H9 (cell line): ENCODE data around the gene MMD. TPM values are rescaled to one million over a fixed set of nuclear protein-coding genes. Genes with fewer than 3 reads are reported as not detected.

Experiments used
- DNase-seq: peaks from one replicate; pipeline ENCODE4 v3.0.0-alpha.2; 2017
- H2AFZ ChIP-seq: one replicate; pipeline ENCODE4 v1.6.1; 2013; ENCODE audit warnings: mild to moderate bottlenecking, low read length, control low read depth, moderate library complexity
- H2AK5ac ChIP-seq: 2 replicates; pipeline ENCODE4 v1.6.1; 2013; ENCODE audit warnings: low read length, control low read depth, mixed read lengths; ENCODE audit not compliant: insufficient read length
- H2BK120ac ChIP-seq: one replicate; pipeline ENCODE4 v1.6.1; 2013; ENCODE audit warnings: low read depth, mild to moderate bottlenecking, low read length, control low read depth, inconsistent platforms; ENCODE audit not compliant: poor library complexity, severe bottlenecking
- H2BK12ac ChIP-seq: 2 replicates; pipeline ENCODE4 v1.6.1; 2013; ENCODE audit warnings: low read length, control low read depth, mixed read lengths, low read depth; ENCODE audit not compliant: insufficient read length
- H2BK15ac ChIP-seq: 2 replicates; pipeline ENCODE4 v1.6.1; 2013; ENCODE audit warnings: low read depth, low read length, control low read depth
- H2BK20ac ChIP-seq: one replicate; pipeline ENCODE4 v1.6.1; 2013; ENCODE audit warnings: low read depth, mild to moderate bottlenecking, low read length, control low read depth, inconsistent platforms; ENCODE audit not compliant: poor library complexity, severe bottlenecking
- H2BK5ac ChIP-seq: 2 replicates; pipeline ENCODE4 v1.6.1; 2013; ENCODE audit warnings: low read length, control low read depth, mixed read lengths; ENCODE audit not compliant: insufficient read length
- H3K14ac ChIP-seq: 2 replicates; pipeline ENCODE4 v1.6.1; 2013; ENCODE audit warnings: low read length, control low read depth; ENCODE audit not compliant: insufficient read depth
- H3K18ac ChIP-seq: 2 replicates; pipeline ENCODE4 v1.6.1; 2013; ENCODE audit warnings: low read depth, mild to moderate bottlenecking, mixed read lengths, low read length, control low read depth; ENCODE audit not compliant: insufficient read length
- H3K23ac ChIP-seq: 2 replicates; pipeline ENCODE4 v1.6.1; 2013; ENCODE audit warnings: low read length, control low read depth, mixed read lengths, low read depth; ENCODE audit not compliant: insufficient read length
- H3K23me2 ChIP-seq: 2 replicates; pipeline ENCODE4 v1.6.1; 2013; ENCODE audit warnings: low read depth, mild to moderate bottlenecking, mixed read lengths, low read length, control low read depth; ENCODE audit not compliant: insufficient read length, poor library complexity, severe bottlenecking
- H3K27ac ChIP-seq: 2 replicates; pipeline ENCODE4 v1.5.1; 2013; ENCODE audit warnings: low read length, control low read depth, mixed read lengths, low read depth; ENCODE audit not compliant: insufficient read length
- H3K27me3 ChIP-seq: 2 replicates; pipeline ENCODE4 v1.6.1; 2013; ENCODE audit warnings: low read length, control low read depth, inconsistent platforms; ENCODE audit not compliant: insufficient read depth
- H3K4ac ChIP-seq: 2 replicates; pipeline ENCODE4 v1.6.1; 2013; ENCODE audit warnings: low read depth, mild to moderate bottlenecking, control low read depth, inconsistent platforms, low read length, moderate library complexity
- H3K4me1 ChIP-seq: 2 replicates; pipeline ENCODE4 v1.6.1; 2013; ENCODE audit warnings: low read length, control low read depth, inconsistent platforms; ENCODE audit not compliant: insufficient read depth
- H3K4me2 ChIP-seq: 2 replicates; pipeline ENCODE4 v1.6.1; 2013; ENCODE audit warnings: low read length, control low read depth, mixed read lengths; ENCODE audit not compliant: insufficient read length, insufficient read depth
- H3K56ac ChIP-seq: 2 replicates; pipeline ENCODE4 v1.6.1; 2013; ENCODE audit warnings: low read depth, mild to moderate bottlenecking, mixed read lengths, low read length, control low read depth; ENCODE audit not compliant: insufficient read length
- H3K79me1 ChIP-seq: 2 replicates; pipeline ENCODE4 v1.6.1; 2013; ENCODE audit warnings: low read depth, mild to moderate bottlenecking, moderate library complexity, low read length, control low read depth, inconsistent platforms; ENCODE audit not compliant: insufficient read depth, poor library complexity, severe bottlenecking
- H3K79me2 ChIP-seq: 2 replicates; pipeline ENCODE4 v1.6.1; 2013; ENCODE audit warnings: low read length, control low read depth, inconsistent platforms; ENCODE audit not compliant: insufficient read depth
- H3K9ac ChIP-seq: 2 replicates; pipeline ENCODE4 v1.6.1; 2013; ENCODE audit warnings: low read length, control low read depth, mixed read lengths; ENCODE audit not compliant: insufficient read length; ENCODE audit errors: extremely low read depth
- H3K9me3 ChIP-seq: one replicate; pipeline ENCODE4 v1.6.1; 2013; ENCODE audit warnings: low read depth, low read length, inconsistent platforms; ENCODE audit not compliant: control insufficient read depth
- H3T11ph ChIP-seq: one replicate; pipeline ENCODE4 v1.6.1; 2013; ENCODE audit warnings: mild to moderate bottlenecking, low read length, control low read depth, inconsistent platforms
- H4K20me1 ChIP-seq: one replicate; pipeline ENCODE4 v1.6.1; 2013; ENCODE audit not compliant: control insufficient read depth, insufficient read length, insufficient read depth
- H4K5ac ChIP-seq: 2 replicates; pipeline ENCODE4 v1.6.1; 2013; ENCODE audit warnings: low read depth, mild to moderate bottlenecking, mixed read lengths, low read length, control low read depth; ENCODE audit not compliant: insufficient read length
- H4K8ac ChIP-seq: replicated peaks from 2 replicates; pipeline ENCODE4 v1.6.1; 2013; ENCODE audit warnings: low read length, control low read depth, mixed read lengths, low read depth; ENCODE audit not compliant: insufficient read length
- H4K91ac ChIP-seq: 2 replicates; pipeline ENCODE4 v1.6.1; 2013; ENCODE audit warnings: low read depth, mild to moderate bottlenecking, moderate library complexity, mixed read lengths, low read length, control low read depth; ENCODE audit not compliant: insufficient read length
- H3K27ac Mint-ChIP-seq, 3 experiments: 2 replicates in 2 of 3; 3 replicates in 1 of 3; pipeline ENCODE4 v1.8.0; 2020 to 2021; ENCODE audit warnings: mixed read lengths in 3 of 3, mild to moderate bottlenecking in 1 of 3, moderate library complexity in 1 of 3
- H3K27me3 Mint-ChIP-seq: 2 replicates; pipeline ENCODE4 v1.8.0; 2021; ENCODE audit warnings: low read depth, mild to moderate bottlenecking, moderate library complexity, mixed read lengths
- H3K36me3 Mint-ChIP-seq, 3 experiments: 2 replicates in 2 of 3; 3 replicates in 1 of 3; pipeline ENCODE4 v1.8.0; 2020 to 2021; ENCODE audit warnings: low read depth in 3 of 3, mixed read lengths in 3 of 3; ENCODE audit not compliant: insufficient read depth in 1 of 3
- H3K4me1 Mint-ChIP-seq, 2 experiments: 2 replicates each; pipeline ENCODE4 v1.8.0; 2020; ENCODE audit warnings: mixed read lengths in 2 of 2
- H3K4me3 Mint-ChIP-seq, 2 experiments: 2 replicates in 1 of 2; 3 replicates in 1 of 2; pipeline ENCODE4 v1.8.0; 2020 to 2021; ENCODE audit warnings: mild to moderate bottlenecking in 2 of 2, mixed read lengths in 2 of 2, moderate library complexity in 1 of 2
- H3K9me3 Mint-ChIP-seq, 2 experiments: 2 replicates in 1 of 2; 3 replicates in 1 of 2; pipeline ENCODE4 v1.8.0; 2020; ENCODE audit warnings: mild to moderate bottlenecking in 2 of 2, mixed read lengths in 2 of 2, moderate library complexity in 1 of 2
- WGBS: extraction: QIAGEN DNeasy Blood & Tissue Kit; methylation state at CpG from one replicate; pipeline ENCODE4 v1.1.7; 2013; ENCODE audit warnings: missing lambda C conversion rate, low lambda C conversion rate, mixed read lengths; ENCODE audit not compliant: insufficient read length; ENCODE audit errors: extremely low coverage; 5-methylcytosine and 5-hydroxymethylcytosine counted together
- total RNA-seq: library from RNA; stranded (reverse); gene quantifications from 2 replicates; pipeline ENCODE4 v1.2.1, GENCODE V29; 2021
- TF ChIP-seq, protein P1 (sequence below): fragments of 200-600 bp; sonication (generic); conservative IDR thresholded peaks from 3 replicates; pipeline ENCODE4 v1.8.0; 2021; ENCODE audit warnings: antibody characterized with exemption, mild to moderate bottlenecking

MMD gene
- total RNA-seq, 1 experiment from 2014 or later: 24.0 TPM

GRCh38 chr17:55458287-55458900 is 36.8 kb upstream of the MMD start:
- H3K36me3 Mint-ChIP-seq: peaks cover 0 to 3% (median 2%) of the 10 kb centered on the region in 3 experiments; a peak in 1 of 7 replicates
- H3K4ac ChIP-seq: no peak overlapping the region
- H3K79me1 ChIP-seq: no peaks in the 10 kb centered on the region
- peaks cover 0 to 1% of the 10 kb centered on the region in 2 experiments; a peak in 2 of 5 replicates for H3K9me3 Mint-ChIP-seq
- no peak overlapping the region for H4K91ac ChIP-seq
- no peaks in the 10 kb centered on the region for H3K27me3 ChIP-seq
- TF ChIP-seq, protein P1, sequence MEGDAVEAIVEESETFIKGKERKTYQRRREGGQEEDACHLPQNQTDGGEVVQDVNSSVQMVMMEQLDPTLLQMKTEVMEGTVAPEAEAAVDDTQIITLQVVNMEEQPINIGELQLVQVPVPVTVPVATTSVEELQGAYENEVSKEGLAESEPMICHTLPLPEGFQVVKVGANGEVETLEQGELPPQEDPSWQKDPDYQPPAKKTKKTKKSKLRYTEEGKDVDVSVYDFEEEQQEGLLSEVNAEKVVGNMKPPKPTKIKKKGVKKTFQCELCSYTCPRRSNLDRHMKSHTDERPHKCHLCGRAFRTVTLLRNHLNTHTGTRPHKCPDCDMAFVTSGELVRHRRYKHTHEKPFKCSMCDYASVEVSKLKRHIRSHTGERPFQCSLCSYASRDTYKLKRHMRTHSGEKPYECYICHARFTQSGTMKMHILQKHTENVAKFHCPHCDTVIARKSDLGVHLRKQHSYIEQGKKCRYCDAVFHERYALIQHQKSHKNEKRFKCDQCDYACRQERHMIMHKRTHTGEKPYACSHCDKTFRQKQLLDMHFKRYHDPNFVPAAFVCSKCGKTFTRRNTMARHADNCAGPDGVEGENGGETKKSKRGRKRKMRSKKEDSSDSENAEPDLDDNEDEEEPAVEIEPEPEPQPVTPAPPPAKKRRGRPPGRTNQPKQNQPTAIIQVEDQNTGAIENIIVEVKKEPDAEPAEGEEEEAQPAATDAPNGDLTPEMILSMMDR: no peak
- no peak overlapping the region for H2BK5ac ChIP-seq
- H2BK120ac ChIP-seq: no peak overlapping the region
- H2AK5ac ChIP-seq: no peak overlapping the region
- H4K20me1 ChIP-seq: no peaks in the 10 kb centered on the region
- peaks cover 3% of the 10 kb centered on the region for H3K4me1 ChIP-seq
- H2BK15ac ChIP-seq: no peak overlapping the region
- H3K27me3 Mint-ChIP-seq: no peaks in the 10 kb centered on the region
- H3K23me2 ChIP-seq: no peaks in the 10 kb centered on the region
- no peak overlapping the region for H3K14ac ChIP-seq
- no peaks in the 10 kb centered on the region for H3K9me3 ChIP-seq
- no peak overlapping the region for H3K18ac ChIP-seq
- no peak for DNase-seq
- no peaks in the 10 kb centered on the region for H3K79me2 ChIP-seq
- no peak overlapping the region for H3K23ac ChIP-seq
- no peak overlapping the region for H2BK12ac ChIP-seq
- H3K27ac Mint-ChIP-seq: no peak overlapping the region
- no peak overlapping the region for H4K8ac ChIP-seq
- no peak overlapping the region for H2BK20ac ChIP-seq
- no peak overlapping the region for H3K4me3 Mint-ChIP-seq
- no peak overlapping the region for H3K27ac ChIP-seq
- no peak overlapping the region for H4K5ac ChIP-seq
- H3T11ph ChIP-seq: no peak overlapping the region
- no peak overlapping the region for H3K4me2 ChIP-seq
- H3K56ac ChIP-seq: no peak overlapping the region
- WGBS: no CpG with 5 or more reads among the region's 22 CpGs
- H2AFZ ChIP-seq: no peak overlapping the region
- H3K4me1 Mint-ChIP-seq: peaks cover 28 to 31% of the 10 kb centered on the region in 2 experiments
- no peak overlapping the region for H3K9ac ChIP-seq
